ENCODE measurements around the gene TOLLIP.
"Not testable (repeated sequence)": the region's sequence is repeated elsewhere in the genome, so short reads cannot be mapped to it uniquely, and the experiment has no call there.

The TOLLIP gene

DNA sequence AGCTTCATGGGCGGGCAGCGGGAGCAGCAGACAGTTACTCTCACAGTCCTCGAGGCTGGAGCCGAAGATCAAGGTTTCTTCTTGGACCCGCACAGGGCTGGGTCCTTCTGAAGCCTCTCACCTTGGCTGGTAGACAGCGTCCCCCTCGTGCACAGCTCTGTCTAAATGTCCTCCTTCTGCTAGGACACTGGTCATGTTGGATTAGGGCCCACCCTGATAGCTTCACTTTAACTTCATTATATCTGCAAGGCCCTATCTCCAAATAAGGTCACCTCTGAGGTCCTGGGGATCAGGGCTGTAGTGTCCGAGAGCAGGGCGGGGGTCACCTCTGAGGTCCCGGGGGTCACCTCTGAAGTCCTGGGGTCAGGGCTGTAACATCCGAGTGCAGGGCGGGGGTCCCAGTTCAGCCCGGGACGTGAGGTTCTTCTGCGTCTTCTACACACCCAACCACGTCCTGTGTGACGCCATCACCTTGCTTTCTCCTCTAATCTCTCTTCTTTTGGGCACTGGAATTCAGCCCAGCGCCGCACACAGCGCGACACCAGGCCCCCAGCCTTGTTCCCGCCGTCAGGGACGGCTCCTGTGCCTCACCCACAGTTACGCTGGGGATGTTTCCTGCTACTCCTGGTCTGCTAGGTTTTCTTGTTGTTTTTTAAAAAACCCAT is 34.1 kb upstream of the TOLLIP start:
- no peaks in the 10 kb centered on the region for H3K9me2 ChIP-seq (replicated peaks; ENCODE audit: control insufficient read depth, low read length)
- no peaks in the 10 kb centered on the region for H3K79me2 ChIP-seq (ENCODE audit: control insufficient read depth, low read length)
- no peaks in the 10 kb centered on the region; the same call in 1 of the 2 replicates for H3F3A ChIP-seq (ENCODE audit: control insufficient read depth, insufficient read depth)
- H3K27me3 ChIP-seq (ENCODE audit: control insufficient read depth, low read length) = no peaks in the 10 kb centered on the region
- no peak overlapping the region for H3K4me3 ChIP-seq (ENCODE audit: low read length)
- no peaks in the 10 kb centered on the region for H3K9me3 ChIP-seq (ENCODE audit: control insufficient read depth, insufficient read depth, low read length)
- no peak for TF ChIP-seq EZH2phosphoT487 (IDR thresholded peaks at IDR 0.05; ENCODE audit: borderline replicate concordance, low read length)
- TF ChIP-seq, protein P1, sequence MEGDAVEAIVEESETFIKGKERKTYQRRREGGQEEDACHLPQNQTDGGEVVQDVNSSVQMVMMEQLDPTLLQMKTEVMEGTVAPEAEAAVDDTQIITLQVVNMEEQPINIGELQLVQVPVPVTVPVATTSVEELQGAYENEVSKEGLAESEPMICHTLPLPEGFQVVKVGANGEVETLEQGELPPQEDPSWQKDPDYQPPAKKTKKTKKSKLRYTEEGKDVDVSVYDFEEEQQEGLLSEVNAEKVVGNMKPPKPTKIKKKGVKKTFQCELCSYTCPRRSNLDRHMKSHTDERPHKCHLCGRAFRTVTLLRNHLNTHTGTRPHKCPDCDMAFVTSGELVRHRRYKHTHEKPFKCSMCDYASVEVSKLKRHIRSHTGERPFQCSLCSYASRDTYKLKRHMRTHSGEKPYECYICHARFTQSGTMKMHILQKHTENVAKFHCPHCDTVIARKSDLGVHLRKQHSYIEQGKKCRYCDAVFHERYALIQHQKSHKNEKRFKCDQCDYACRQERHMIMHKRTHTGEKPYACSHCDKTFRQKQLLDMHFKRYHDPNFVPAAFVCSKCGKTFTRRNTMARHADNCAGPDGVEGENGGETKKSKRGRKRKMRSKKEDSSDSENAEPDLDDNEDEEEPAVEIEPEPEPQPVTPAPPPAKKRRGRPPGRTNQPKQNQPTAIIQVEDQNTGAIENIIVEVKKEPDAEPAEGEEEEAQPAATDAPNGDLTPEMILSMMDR (IDR thresholded peaks at IDR 0.05; ENCODE audit: low read depth, low read length, poor library complexity, severe bottlenecking) = no peak
- no peaks in the 10 kb centered on the region for H3K36me3 ChIP-seq (ENCODE audit: control insufficient read depth, low read length)
- no peaks in the 10 kb centered on the region for H4K20me1 ChIP-seq (ENCODE audit: control insufficient read depth, insufficient read depth, low read depth, low read length)
- H3K27ac ChIP-seq (ENCODE audit: low read depth, low read length) = no peak overlapping the region
- no peaks in the 10 kb centered on the region for H3K4me1 ChIP-seq (ENCODE audit: control insufficient read depth, low read length)
- H3K4me2 ChIP-seq (ENCODE audit: low read length) = no peak overlapping the region

DNA sequence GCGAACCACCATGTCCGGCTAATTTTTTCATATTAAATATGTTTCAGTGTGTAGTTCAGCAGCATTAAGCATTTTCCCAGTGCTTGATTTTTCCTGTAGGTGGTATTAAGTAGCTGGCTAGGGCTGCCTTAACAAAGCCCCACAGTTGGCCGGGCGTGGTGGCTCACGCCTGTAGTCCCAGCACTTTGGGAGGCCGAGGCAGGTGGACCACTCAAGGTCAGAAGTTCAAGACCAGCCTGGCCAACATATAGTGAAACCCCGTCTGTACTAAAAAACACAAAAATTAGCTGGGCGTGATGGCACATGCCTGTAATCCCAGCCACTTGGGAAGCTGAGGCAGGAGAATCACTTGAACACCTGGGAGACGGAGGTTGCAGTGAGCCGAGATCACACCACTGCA is 33.5 kb upstream of the TOLLIP start:
- Histone ChIP-seq H4K20me1 (ENCODE audit: control insufficient read depth, insufficient read depth, low read depth, low read length) (no peaks in the 10 kb centered on the region), H3K4me1 (ENCODE audit: control insufficient read depth, low read length) (no peaks in the 10 kb centered on the region), H3K4me2 (ENCODE audit: low read length) (no peak overlapping the region), H3K36me3 (ENCODE audit: control insufficient read depth, low read length) (no peaks in the 10 kb centered on the region), H3K79me2 (ENCODE audit: control insufficient read depth, low read length) (no peaks in the 10 kb centered on the region), H3K9me3 (ENCODE audit: control insufficient read depth, insufficient read depth, low read length) (no peaks in the 10 kb centered on the region), H3K4me3 (ENCODE audit: low read length) (no peak overlapping the region), H3F3A (ENCODE audit: control insufficient read depth, insufficient read depth) (no peaks in the 10 kb centered on the region; the same call in 1 of the 2 replicates), H3K9me2 (replicated peaks; ENCODE audit: control insufficient read depth, low read length) (no peaks in the 10 kb centered on the region), H3K27ac (ENCODE audit: low read depth, low read length) (no peak overlapping the region), H3K27me3 (ENCODE audit: control insufficient read depth, low read length) (no peaks in the 10 kb centered on the region)
- TF ChIP-seq, protein P1 (IDR thresholded peaks at IDR 0.05; ENCODE audit: low read depth, low read length, poor library complexity, severe bottlenecking) = no peak
- no peak for TF ChIP-seq EZH2phosphoT487 (IDR thresholded peaks at IDR 0.05; ENCODE audit: borderline replicate concordance, low read length)

DNA sequence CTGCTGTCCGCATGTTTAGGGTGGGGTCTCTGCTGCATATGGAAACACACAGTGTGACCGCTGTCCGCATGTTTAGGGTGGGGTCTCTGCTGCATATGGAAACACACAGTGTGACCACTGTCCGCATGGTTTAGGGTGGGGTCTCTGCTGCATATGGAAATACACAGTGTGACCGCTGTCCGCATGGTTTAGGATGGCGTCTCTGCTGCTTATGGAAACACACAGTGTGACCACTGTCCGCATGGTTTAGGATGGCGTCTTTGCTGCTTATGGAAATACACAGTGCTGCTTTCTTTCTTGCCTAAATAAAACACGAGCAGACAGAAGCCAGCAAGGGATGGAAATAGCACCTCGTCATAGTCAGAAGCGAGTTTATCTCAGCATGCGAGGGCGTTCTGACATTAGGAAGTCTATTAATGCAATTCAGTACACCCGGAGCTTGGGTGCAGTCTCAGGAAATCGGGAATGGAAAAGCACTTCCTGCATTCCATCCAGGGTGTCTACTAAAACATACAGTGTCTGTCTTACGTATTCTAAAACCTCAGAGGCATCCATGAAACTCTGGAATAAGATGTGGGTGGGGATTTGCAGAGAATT is 32.6 kb upstream of the TOLLIP start:
- Histone ChIP-seq H3F3A (ENCODE audit: control insufficient read depth, insufficient read depth) (no peaks in the 10 kb centered on the region; the same call in 1 of the 2 replicates), H3K79me2 (ENCODE audit: control insufficient read depth, low read length) (no peaks in the 10 kb centered on the region), H4K20me1 (ENCODE audit: control insufficient read depth, insufficient read depth, low read depth, low read length) (no peaks in the 10 kb centered on the region), H3K9me2 (replicated peaks; ENCODE audit: control insufficient read depth, low read length) (no peaks in the 10 kb centered on the region), H3K27me3 (ENCODE audit: control insufficient read depth, low read length) (no peaks in the 10 kb centered on the region), H3K36me3 (ENCODE audit: control insufficient read depth, low read length) (no peaks in the 10 kb centered on the region), H3K27ac (ENCODE audit: low read depth, low read length) (no peak overlapping the region), H3K4me3 (ENCODE audit: low read length) (no peak overlapping the region), H3K4me1 (ENCODE audit: control insufficient read depth, low read length) (no peaks in the 10 kb centered on the region), H3K9me3 (ENCODE audit: control insufficient read depth, insufficient read depth, low read length) (no peaks in the 10 kb centered on the region), H3K4me2 (ENCODE audit: low read length) (no peak overlapping the region)
- no peak for TF ChIP-seq EZH2phosphoT487 (IDR thresholded peaks at IDR 0.05; ENCODE audit: borderline replicate concordance, low read length)
- TF ChIP-seq, protein P1 (IDR thresholded peaks at IDR 0.05; ENCODE audit: low read depth, low read length, poor library complexity, severe bottlenecking) = no peak

DNA sequence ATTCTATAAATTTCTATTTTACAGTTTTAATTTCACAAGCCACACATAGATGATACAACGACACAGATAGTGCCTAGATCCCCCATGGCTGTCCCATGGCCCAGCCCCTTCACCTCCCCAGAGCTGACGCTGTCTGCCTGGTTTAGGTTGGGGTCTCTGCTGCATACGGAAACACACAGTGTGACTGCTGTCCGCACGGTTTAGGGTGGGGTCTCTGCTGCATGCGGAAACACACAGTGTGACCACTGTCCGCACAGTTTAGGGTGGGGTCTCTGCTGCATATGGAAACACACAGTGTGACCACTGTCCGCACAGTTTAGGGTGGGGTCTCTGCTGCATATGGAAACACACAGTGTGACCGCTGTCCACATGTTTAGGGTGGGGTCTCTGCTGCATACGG is 31.8 kb upstream of the TOLLIP start:
- H3K27ac ChIP-seq (ENCODE audit: low read depth, low read length); H3K9me3 ChIP-seq (ENCODE audit: control insufficient read depth, insufficient read depth, low read length); H4K20me1 ChIP-seq (ENCODE audit: control insufficient read depth, insufficient read depth, low read depth, low read length); H3K9me2 ChIP-seq (replicated peaks; ENCODE audit: control insufficient read depth, low read length); H3K27me3 ChIP-seq (ENCODE audit: control insufficient read depth, low read length); H3K4me3 ChIP-seq (ENCODE audit: low read length); H3K79me2 ChIP-seq (ENCODE audit: control insufficient read depth, low read length); H3K4me2 ChIP-seq (ENCODE audit: low read length); H3F3A ChIP-seq (ENCODE audit: control insufficient read depth, insufficient read depth); H3K36me3 ChIP-seq (ENCODE audit: control insufficient read depth, low read length); H3K4me1 ChIP-seq (ENCODE audit: control insufficient read depth, low read length): not testable (repeated sequence)

Data from DOHH2 (cell line).